G401 (cell line): ENCODE data around the gene ANO8. TPM values are rescaled to one million over a fixed set of nuclear protein-coding genes. Genes with fewer than 3 reads are reported as not detected.

Experiments used
- DNase-seq: peaks from one replicate; pipeline ENCODE4 v3.0.0-alpha.2; 2015; ENCODE audit warnings: low spot score
- in situ Hi-C: cut with HindIII; loops from 2 replicates; pipeline ENCODE4 v1.10.0; 2016; ENCODE audit warnings: low sequenced_read_pairs, mixed read lengths
- total RNA-seq: library from RNA; depleted of rRNA; stranded (reverse); fragments of >200 nt; shearing (Covaris generic); gene quantifications from 2 replicates; pipeline ENCODE4 v1.2.3, GENCODE V29; 2014

The ANO8 gene
- total RNA-seq, 1 experiment from 2014 or later: 3.1 TPM

DNA sequence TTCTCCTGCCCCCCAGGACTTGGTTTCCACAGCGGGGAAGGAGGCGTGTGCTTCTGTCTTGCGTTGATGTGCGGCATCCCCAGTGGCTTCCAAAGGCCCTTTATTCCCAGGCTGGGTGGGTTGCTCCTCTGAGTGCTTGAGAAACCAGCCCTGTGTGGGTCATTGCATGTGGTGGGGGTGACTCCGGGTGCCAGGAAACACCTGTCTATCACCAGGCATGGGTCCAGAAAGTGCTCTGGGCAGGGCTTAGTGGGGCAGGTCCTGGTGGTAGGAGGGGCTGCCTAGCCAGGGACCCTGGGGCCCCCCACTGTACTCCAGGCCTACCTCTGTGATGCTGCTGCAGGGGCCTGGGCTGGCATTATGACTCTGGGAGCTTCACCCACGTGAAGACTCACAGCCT, 15.7 kb downstream of the ANO8 start:
- in situ Hi-C loops: no loop called here
- DNase-seq: no peak

DNA sequence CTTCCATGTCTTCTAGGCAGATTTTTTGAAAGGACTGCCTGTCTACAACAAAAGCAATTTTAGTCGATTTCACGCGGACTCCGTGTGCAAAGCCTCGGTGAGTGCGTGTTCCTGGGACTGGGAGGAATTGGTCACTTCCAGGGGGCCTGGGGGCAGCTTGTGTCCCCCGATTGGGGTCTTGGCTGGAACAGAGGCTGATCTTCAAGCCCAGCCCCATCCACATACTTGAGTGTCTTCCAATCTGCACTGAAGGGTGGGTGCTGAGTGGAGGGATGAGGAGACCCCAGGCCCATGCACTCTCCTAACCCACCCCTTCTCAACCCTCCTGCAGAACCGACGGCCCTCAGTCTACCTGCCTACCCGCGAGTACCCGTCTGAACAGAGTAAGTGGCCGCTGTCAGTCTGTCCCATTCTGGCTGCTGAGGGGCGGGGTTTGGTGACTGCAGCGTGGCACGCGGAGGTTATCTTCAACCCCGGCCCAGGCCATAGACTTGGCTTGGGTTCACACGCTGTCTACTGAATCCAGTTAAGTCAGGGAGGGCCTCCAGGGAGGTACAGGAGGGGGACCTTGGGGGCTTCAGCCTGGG, 20.6 kb downstream of the ANO8 start:
- in situ Hi-C loops: no loop called here
- no peak for DNase-seq

DNA sequence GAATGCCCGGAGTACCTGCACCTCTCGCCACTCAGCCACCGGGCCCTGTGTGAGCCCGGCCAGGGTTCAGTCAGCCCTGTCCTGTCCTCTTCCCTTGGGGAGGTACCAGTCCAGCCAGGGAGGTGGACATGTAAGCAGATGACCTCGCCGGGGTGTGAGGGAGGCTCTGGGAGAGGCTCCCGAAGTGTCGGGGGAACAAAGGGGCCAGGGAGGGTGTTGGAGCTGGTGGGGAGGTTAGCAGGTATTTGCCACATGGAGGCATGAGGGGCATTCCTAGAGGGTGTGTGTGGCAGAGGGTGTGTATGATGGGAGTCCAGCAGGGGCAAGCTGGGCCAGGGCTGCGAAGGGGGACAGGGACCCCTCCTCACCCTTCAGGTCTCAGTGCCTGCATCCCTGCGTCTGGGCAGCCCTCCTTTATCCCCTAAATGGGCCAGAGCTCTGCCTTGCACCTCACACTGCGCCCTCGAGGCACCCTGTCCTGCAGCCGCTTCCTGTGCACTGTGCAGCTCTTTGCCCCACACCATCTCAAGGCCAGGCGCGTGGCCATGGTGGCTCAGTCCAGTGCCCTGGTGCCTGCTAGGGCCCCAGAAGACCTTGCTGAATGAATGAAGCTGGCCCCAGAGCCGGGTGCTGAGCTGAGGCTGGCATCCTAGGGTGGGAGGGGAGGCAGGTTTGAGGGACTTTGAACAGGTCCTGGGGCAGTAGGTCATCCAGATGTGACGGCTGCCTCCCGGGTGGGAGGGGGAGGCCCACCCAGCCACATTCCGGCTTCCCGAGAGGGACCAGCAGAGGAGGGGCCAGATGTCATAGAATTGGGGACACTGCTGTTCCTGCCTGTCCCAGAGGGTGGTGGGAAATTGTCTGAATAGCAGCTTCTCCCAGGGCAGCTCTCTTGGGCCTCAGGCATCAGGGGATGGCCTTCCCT, 22.2 kb downstream of the ANO8 start:
- in situ Hi-C loops: no loop called here
- DNase-seq: no peak

DNA sequence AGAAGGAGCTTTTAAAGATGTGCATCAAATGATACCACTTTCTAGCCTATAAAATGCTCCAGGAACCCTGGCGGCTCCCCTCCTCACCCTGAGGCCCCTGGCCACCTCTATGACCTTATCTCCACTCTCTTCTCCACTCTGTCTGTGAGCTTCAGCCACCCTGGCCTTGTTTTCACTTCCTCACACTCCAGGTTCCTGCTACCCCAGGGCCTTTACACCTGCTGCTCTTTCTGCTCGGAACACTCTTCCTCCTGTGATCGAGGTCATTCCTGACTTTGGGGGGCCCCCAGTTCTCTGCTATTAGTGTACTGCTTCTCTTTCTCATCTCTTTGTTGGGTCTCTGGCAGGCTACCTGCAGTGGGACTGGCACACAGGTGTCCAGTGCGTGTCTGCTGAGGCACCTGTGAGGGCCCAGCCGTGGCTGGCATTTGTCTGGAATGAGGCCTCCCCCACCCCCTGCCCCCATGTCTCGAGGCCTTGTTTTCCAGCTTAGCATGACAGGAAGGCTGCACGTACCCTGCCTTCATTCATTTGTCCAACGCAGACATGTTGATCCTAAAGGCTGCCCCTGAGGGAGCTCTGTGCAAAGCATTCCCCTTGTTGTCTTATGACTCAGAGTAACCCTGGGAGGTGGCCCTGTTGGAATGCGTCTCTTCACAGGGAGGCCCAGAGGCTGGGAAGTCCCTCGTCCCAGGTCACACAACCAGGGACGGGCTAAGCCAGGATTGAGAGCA, 23.0 kb downstream of the ANO8 start:
- in situ Hi-C loops: no loop called here
- no peak for DNase-seq

DNA sequence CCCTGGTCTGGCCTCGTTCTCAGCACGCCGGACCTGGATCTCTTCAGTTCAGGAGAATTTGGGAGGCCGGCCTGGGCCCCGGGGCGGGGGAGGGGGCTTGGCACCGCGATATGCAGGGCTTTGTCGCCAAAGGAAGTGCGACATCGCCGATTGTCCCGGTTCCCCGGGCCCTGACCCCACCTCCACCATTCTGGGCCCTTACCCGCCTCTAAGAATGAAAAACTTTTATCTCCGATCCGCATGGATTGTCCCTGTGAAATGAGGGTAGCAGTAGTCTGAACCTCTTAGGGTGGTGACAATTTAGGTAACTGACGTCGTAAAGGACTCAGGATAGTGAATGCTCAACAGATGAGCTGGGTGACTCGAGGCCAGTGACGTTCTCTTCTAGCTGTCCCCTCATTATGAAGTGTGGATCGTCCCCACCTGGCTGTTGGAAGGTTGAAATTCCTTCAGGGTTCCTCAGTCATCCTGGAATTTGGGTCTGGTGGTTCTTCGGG, 24.6 kb downstream of the ANO8 start:
- no peak for DNase-seq
- in situ Hi-C loops: no loop called here

DNA sequence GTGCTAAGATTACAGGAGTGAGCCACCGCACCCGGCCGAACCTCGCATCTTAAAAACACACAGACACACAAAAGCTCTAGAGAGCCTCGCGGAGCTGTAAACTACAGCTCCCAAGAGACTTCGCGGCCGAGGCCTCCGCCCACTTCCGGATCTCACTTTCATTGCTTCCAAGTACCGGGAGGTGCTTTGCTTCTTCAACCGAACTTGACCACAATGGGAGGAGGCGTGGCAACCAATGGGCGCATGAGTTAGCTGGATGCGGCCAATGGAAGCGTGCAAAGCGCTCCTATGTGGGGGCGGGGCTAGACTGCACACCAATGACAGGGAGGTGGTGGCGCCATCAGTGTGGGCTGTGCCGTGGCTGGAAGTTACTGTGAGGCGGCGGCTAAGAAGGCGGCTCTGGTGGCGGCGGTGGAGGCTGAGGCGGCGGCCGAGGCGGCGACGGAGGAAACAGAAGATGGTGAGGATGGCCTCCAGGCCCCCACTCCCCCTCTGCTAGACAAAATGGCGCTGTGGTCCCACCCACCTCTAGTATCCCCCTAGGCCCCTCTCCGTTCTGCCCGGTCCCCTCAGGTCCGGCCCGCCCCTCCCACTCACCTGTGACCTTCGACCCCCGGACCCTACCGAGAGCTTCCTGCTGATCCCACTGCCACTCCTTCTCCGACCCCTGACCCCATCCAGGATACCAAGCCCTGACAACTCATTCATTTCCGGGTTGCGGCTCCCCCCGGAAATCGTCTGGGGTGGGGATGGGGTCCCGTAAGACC, 25.3 kb downstream of the ANO8 start, which contains the start of gene DDA1:
DDA1 (plus strand) TSS at position 366 of the 767 bp plus-strand sequence; CDS start at position 458, 92 bp downstream.
- in situ Hi-C loops: no loop called here
- DNase-seq: peak; percentile 100

DNA sequence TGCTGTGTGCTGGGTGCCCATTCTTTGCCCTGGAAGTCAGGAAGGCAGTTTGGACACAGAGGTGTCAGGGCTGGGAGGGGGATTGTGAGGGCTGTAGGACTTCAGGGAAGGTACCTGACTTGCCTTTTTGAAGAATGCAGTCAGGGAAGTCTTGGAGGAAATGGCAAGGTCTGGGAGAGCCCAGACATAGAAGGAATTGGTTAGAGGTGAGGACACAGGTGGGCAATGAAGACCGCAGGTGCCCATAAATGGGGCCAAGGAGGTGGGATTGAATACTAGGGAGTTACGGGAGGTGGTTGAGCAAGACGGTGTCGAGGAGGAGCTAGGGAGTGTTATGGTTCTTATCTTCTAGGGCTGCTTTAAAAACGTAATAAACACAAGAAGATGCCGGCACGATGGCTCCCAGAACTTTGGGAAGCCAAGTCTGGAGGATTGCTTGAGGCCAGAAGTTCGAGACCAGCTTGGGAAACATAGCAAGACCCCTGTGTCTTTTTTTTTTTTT, 26.7 kb downstream of the ANO8 start:
- in situ Hi-C loops: no loop called here
- DNase-seq: no peak

DNA sequence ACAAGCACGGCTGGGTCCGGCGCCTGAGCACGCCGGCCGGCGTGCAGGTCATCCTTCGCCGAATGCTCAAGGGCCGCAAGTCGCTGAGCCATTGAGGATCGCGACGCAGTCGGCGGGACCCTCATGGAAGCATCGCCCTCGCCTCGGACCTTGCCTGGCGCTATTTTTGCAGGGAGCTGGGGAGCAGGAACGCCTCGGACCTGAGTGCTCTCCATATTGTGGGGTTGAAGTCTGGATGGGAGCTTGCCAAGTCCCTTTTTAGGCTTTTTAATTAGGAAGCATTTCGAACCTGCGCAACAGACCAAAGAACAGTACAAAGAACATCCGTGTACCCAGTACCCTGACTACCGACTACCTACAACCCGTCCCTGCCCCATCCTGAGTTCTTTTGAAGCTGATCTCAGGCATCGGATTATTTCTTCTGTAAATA, 28.4 kb downstream of the ANO8 start:
- in situ Hi-C loops: no loop called here
- no peak for DNase-seq

DNA sequence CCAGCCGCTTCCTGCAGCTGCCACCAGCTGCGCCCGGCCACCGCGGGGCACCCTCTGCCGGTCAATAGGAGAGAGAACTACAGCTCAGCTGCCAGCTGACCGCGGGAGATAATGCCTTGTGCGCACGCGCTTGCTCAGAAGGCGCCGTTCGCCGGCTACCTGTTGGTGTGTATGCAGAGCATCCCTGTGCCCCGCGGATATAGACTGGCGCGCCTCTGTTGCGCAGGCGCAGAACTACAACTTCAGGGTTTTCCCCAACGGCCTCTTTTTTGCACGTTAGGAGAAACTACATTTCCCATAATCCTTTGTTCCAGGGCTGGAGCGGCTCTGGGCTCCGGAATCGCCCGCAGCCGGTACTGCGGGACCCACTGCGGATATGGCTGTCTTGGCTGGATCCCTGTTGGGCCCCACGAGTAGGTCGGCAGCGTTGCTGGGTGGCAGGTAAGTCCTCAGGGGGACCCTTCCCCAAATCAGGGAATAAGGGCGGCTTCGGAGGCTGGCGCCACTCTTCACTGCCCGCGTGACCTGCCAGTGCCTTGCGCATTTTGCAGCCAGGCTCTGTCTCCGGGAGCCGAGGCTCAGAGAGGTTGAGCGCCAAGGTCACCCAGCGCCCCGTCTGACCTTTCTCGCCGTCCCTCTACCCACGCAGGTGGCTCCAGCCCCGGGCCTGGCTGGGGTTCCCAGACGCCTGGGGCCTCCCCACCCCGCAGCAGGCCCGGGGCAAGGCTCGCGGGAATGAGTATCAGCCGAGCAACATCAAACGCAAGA, 29.0 kb downstream of the ANO8 start, which contains the start of gene MRPL34:
MRPL34 (plus strand) TSS at position 356 of the 768 bp plus-strand sequence; CDS start at position 377, 21 bp downstream.
- peak; percentile 99 for DNase-seq
- in situ Hi-C loops: no loop called here

DNA sequence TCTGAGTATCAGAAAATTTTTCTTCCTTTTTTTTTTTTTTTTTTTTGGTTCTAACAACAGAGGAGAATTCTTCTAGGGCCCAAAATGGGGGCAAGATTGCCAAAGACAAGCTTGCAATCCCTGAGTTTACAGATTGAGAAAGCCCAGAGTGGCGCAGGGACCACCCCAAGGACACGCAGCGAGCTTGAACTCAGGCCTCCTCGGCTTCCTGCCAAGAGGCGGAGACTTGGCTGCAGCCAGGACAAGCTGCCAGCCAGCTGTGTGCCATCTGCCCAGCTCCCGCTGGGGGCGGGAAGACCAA, 29.5 kb downstream of the ANO8 start:
- in situ Hi-C loops: no loop called here
- no peak for DNase-seq

DNA sequence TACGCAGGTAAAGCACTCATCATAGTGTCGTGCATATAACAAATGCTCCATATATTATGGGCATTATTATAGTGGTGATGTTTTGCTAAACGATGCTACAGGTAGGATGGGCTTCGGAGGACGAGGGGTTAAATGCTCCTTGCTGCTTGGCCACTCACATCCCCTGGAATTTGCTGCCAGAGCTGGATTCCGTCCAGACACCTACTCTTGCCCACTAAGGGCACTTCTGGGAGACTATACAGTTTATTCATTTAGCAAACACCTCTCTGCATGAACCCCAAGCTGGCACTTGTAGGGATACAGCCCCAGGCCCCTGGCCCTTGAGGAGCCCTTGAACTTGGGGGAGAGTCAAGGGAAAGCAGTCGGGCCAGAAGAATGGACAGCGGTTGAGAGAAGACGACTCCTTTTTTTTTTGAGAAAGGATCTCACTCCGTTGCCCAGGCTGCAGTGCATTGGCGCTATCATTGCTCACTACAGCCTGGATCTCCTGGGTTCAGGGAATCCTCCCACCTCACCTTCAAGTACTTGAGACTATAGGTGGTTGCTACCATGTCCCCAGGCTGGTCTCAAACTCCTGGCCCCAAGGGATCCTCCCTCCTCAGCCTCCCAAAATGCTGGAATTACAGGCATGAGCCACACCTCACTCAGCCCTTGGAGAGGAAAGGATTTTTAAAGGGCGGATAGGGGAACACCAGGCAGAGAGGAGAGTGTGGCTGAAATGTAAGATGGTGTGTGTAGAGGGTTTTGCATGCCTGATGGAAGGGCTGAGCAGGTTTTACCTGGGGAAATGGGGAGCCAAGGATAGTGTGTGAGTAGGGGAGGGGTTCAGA, 30.1 kb downstream of the ANO8 start:
- in situ Hi-C loops: no loop called here

DNA sequence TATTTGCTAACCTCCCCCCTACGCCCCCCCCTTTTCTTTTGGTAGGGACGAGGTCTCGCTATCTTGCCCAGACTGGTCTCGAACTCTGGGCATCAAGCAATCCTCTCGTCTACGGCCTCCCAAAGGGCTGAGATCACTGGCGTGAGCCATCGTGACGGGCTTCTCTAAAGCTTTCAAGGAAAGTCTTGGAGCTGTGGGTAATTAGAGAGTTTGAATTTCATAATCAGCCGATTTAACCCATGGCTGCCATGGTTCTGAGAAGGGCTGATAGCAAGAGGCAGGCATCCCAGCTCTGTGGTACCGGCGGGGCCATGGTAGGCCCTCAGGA, 30.8 kb downstream of the ANO8 start:
- DNase-seq: no peak
- in situ Hi-C loops: no loop called here

More for the DNA sequence above, 30.1 kb downstream of the ANO8 start:
- peak; percentile 26 for DNase-seq

DNA sequence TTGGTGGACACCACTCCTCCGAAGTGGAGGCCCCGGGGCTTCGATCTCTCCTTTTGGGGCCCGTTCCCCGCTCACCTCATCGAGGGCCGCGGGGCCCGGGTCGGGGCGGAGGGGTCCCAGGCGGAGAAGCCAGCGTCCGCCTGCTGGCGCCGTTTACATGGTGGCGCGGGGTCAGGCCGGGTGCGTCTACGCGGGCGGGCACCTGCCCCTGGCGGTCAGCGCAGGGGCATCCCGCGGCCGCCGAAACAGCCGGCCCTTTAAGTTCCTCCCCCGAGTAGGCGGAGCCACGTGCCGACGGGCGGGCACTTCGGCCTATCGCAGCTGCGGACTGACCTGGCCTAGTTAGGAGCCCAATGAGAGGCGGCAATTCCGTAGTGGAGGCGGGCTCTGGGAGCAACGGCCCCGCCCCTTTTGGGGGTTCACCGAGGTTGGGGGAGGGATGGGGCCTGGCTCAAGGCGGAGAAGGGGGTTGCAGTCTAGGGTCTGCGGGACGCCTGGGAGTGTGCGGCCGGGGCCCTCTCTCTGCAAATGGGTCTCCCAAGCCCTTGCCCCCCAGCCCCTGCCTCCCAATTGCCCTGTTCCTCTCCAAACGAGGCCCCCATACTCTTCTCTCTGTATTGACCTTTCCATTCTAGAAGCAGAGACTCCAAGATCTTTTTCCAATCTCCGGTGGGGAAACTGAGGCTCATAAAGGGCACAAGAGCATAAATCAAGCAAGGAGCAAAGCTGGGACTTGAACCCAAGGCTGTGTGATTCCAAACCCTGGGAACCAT, 31.3 kb downstream of the ANO8 start, which contains the start of gene ABHD8:
ABHD8 (minus strand) TSS at position 259 of the 773 bp plus-strand sequence. CDS start 1,809 bp downstream, outside the sequence.
- peak; percentile 98 for DNase-seq
- in situ Hi-C loops: no loop called here

DNA sequence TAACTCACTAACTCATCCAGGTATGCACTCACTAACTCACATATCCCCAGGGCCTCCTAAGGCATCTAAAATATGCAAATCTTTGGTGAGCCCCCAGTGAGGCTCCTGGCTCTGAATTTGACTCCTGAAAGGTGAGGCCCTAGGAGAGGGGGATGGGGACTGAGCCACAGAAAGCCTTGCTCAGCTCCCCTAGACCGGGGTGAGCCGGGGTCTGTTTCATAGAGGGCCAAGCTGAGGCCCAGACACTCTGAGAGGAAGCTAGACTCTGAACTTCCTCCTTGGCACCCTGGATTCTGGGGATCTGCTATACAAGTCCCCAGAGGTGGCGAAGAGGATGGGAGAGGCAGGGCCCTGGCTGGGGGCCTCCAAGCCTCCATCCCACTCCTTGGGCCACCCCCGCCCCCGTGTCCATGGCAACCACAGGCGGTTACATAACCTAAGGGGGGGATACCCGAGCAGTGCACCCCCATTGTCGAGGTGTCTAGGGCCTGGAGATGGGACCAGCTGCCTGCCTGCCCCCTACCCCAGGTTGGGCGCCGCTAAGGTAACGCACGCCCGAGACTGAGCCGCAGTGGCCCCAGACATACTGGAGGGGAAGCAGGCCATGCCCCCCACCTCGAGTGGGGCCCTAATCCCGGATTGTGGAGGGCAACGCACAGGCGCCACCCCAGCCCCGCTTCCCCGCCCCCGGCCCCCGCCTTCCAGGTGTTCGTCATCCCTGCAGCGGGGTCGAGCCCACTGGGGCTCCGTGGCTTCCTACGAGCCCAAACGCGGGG, 32.1 kb downstream of the ANO8 start:
- in situ Hi-C loops: no loop called here
- DNase-seq: peak; percentile 67

DNA sequence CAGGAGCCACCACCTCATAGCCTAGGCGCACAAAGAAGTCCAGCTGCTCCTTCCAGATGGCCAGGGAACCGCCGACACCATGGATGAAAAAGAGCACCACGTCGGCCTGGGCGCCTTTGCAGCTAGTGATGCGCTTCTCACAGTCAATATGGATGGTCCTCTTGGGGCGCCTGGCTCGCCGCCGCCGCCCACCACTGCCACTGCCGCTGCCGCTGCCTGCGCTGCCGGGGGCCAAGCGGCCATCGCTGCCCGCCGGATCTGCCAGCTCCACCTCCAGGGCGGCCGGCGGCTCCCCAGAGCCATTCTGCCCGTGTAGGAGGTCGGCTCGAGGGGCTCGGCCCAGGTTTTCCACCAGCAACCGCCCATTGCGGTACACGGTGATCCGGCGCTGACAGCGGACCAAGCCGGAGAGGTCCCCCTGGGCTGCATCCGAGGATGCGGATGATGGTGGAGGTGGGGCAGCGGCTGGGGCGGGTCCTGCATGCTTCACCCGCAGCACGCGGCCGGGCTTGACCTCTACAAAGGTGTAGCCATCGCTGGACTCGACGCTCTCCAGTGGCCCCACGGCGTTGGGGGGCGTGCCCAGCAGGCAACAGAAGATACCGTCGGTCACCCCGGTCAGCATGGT, 33.5 kb downstream of the ANO8 start:
- in situ Hi-C loops: no loop called here

More for the DNA sequence above, 33.5 kb downstream of the ANO8 start:
- no peak for DNase-seq
